Activated T-cell treated with anti-CD3 and anti-CD28 coated beads, Interleukin-2, amount 50 U/mL, for 72 hours (primary cell): ENCODE results near the gene FKBP9. TPM values are rescaled to one million over a fixed set of nuclear protein-coding genes. Genes with fewer than 3 reads are reported as not detected.
A peak's percentile ranks its signal among the peaks of the same experiment; 100 is the strongest.
"Not testable (repeated sequence)": the region's sequence is repeated elsewhere in the genome, so short reads cannot be mapped to it uniquely, and the experiment has no call there.

ENCODE experiments used
- ATAC-seq, 2 donors: fragments of 150-1000 bp; cut with Tn5 transposase; replicated peaks in 1 of 2; 2 replicates each; pipeline ENCODE4 v1.10.0; 2021; ENCODE audit warnings: moderate library complexity in 2 of 2, mild to moderate bottlenecking in 1 of 2
- DNase-seq, 2 donors: peaks; one replicate each; pipeline ENCODE4 v3.0.0; 2021 to 2022; ENCODE audit warnings: mixed read lengths in 1 of 2
- H3K27ac Mint-ChIP-seq: one replicate; pipeline ENCODE4 v1.8.0; 2022; ENCODE audit warnings: mild to moderate bottlenecking, moderate library complexity, mixed read lengths
- H3K27me3 Mint-ChIP-seq: one replicate; pipeline ENCODE4 v1.8.0; 2022; ENCODE audit warnings: low read depth, mixed read lengths
- H3K36me3 Mint-ChIP-seq, 2 donors: one replicate each; pipeline ENCODE4 v1.8.0; 2022; ENCODE audit warnings: mixed read lengths in 2 of 2, mild to moderate bottlenecking in 1 of 2; ENCODE audit not compliant: insufficient read depth in 2 of 2
- H3K4me1 Mint-ChIP-seq: one replicate; pipeline ENCODE4 v1.8.0; 2022; ENCODE audit warnings: low read depth, mixed read lengths
- H3K4me3 Mint-ChIP-seq, 2 donors: one replicate each; pipeline ENCODE4 v1.8.0; 2022; ENCODE audit warnings: mild to moderate bottlenecking in 2 of 2, mixed read lengths in 2 of 2, moderate library complexity in 2 of 2
- H3K9me3 Mint-ChIP-seq, 2 donors: one replicate each; pipeline ENCODE4 v1.8.0; 2022; ENCODE audit warnings: mixed read lengths in 2 of 2
- total RNA-seq, 2 donors: library from RNA; stranded (reverse); gene quantifications; one replicate each; pipeline ENCODE4 v1.2.3, GENCODE V29; 2022

Gene FKBP9
- total RNA-seq, 2 donors from 2014 or later, result 0.84 to 1.7 TPM

GRCh38 chr7:33003111-33003510, 45.9 kb downstream of the FKBP9 start:
- H3K9me3 Mint-ChIP-seq, H3K27ac Mint-ChIP-seq, DNase-seq, ATAC-seq, H3K36me3 Mint-ChIP-seq, H3K4me3 Mint-ChIP-seq: not testable (repeated sequence)
- H3K4me1 Mint-ChIP-seq, result peaks cover 13% of the 10 kb centered on the region
- H3K27me3 Mint-ChIP-seq, result peaks cover 15% of the 10 kb centered on the region

GRCh38 chr7:33004104-33004616, 46.9 kb downstream of the FKBP9 start:
- not testable (repeated sequence) for H3K4me1 Mint-ChIP-seq, H3K9me3 Mint-ChIP-seq, H3K4me3 Mint-ChIP-seq, H3K27me3 Mint-ChIP-seq, H3K36me3 Mint-ChIP-seq, DNase-seq, H3K27ac Mint-ChIP-seq
- ATAC-seq, result peak in 1 of 2 donors; percentile 17

- not testable (repeated sequence) for H3K27me3 Mint-ChIP-seq, H3K4me3 Mint-ChIP-seq, ATAC-seq, H3K9me3 Mint-ChIP-seq, DNase-seq, H3K4me1 Mint-ChIP-seq, H3K27ac Mint-ChIP-seq, H3K36me3 Mint-ChIP-seq
Measured at GRCh38 chr7:33005193-33005592, 48.0 kb downstream of the FKBP9 start.

GRCh38 chr7:33005690-33006089, 48.5 kb downstream of the FKBP9 start:
- H3K36me3 Mint-ChIP-seq, DNase-seq, H3K4me3 Mint-ChIP-seq, H3K27me3 Mint-ChIP-seq, ATAC-seq, H3K4me1 Mint-ChIP-seq, H3K9me3 Mint-ChIP-seq, H3K27ac Mint-ChIP-seq: not testable (repeated sequence)

GRCh38 chr7:33009734-33010133, 52.5 kb downstream of the FKBP9 start:
- H3K36me3 Mint-ChIP-seq, result peaks cover 9 to 28% of the 10 kb centered on the region in 2 donors
- DNase-seq (no peak), ATAC-seq (no peak)
- H3K4me3 Mint-ChIP-seq, result no peak overlapping the region
- H3K27me3 Mint-ChIP-seq, result no peaks in the 10 kb centered on the region
- no peaks in the 10 kb centered on the region for H3K4me1 Mint-ChIP-seq
- no peak overlapping the region for H3K27ac Mint-ChIP-seq
- no peaks in the 10 kb centered on the region for H3K9me3 Mint-ChIP-seq

GRCh38 chr7:33012364-33012763, 55.1 kb downstream of the FKBP9 start:
- peaks cover 9 to 35% of the 10 kb centered on the region in 2 donors for H3K36me3 Mint-ChIP-seq
- no peaks in the 10 kb centered on the region for H3K27me3 Mint-ChIP-seq
- H3K27ac Mint-ChIP-seq, result no peak overlapping the region
- no peaks in the 10 kb centered on the region for H3K9me3 Mint-ChIP-seq
- H3K4me3 Mint-ChIP-seq, result no peak overlapping the region
- ATAC-seq, result no peak
- no peak for DNase-seq
- no peaks in the 10 kb centered on the region for H3K4me1 Mint-ChIP-seq

- Mint-ChIP-seq H3K9me3 (no peaks in the 10 kb centered on the region), H3K27ac (no peak overlapping the region), H3K27me3 (no peaks in the 10 kb centered on the region), H3K4me3 (no peak overlapping the region), H3K4me1 (no peaks in the 10 kb centered on the region), H3K36me3 (no peaks in the 10 kb centered on the region)
- no peak for DNase-seq
- ATAC-seq, result no peak
Measured at GRCh38 chr7:33024189-33024757, 67.0 kb downstream of the FKBP9 start.

GRCh38 chr7:33035776-33036175, 78.5 kb downstream of the FKBP9 start:
- no peaks in the 10 kb centered on the region for H3K9me3 Mint-ChIP-seq
- H3K27ac Mint-ChIP-seq, result no peak overlapping the region
- H3K27me3 Mint-ChIP-seq, result no peaks in the 10 kb centered on the region
- H3K4me3 Mint-ChIP-seq, result no peak overlapping the region
- H3K36me3 Mint-ChIP-seq, result peaks cover 2 to 4% of the 10 kb centered on the region in 2 donors
- no peak for DNase-seq
- ATAC-seq, result no peak
- H3K4me1 Mint-ChIP-seq, result peaks cover 58% of the 10 kb centered on the region

GRCh38 chr7:33038639-33039038, 81.4 kb downstream of the FKBP9 start:
- H3K27me3 Mint-ChIP-seq, result no peaks in the 10 kb centered on the region
- H3K4me1 Mint-ChIP-seq, result peaks cover 74% of the 10 kb centered on the region
- no peak for ATAC-seq

GRCh38 chr7:33039257-33039902, 82.1 kb downstream of the FKBP9 start:
- H3K4me3 Mint-ChIP-seq, result peak overlapping the region; percentile 78 to 98
- DNase-seq, result no peak
- H3K4me1 Mint-ChIP-seq, result peaks cover 77% of the 10 kb centered on the region
- peak overlapping the region; percentile 94 for H3K27ac Mint-ChIP-seq
- no peaks in the 10 kb centered on the region for H3K9me3 Mint-ChIP-seq
- ATAC-seq, result peak in 1 of 2 donors; percentile 30
- H3K36me3 Mint-ChIP-seq, result peaks cover 2% of the 10 kb centered on the region in 2 donors
- no peaks in the 10 kb centered on the region for H3K27me3 Mint-ChIP-seq

More at GRCh38 chr7:33038639-33039038, 81.4 kb downstream of the FKBP9 start:
- H3K4me3 Mint-ChIP-seq, result peak overlapping the region; percentile 78 to 98
- peak overlapping the region; percentile 94 for H3K27ac Mint-ChIP-seq
- no peak for DNase-seq
- H3K9me3 Mint-ChIP-seq, result no peaks in the 10 kb centered on the region
- H3K36me3 Mint-ChIP-seq, result peaks cover 2% of the 10 kb centered on the region in 2 donors

- H3K27ac Mint-ChIP-seq, result peak overlapping the region; percentile 94
- no peaks in the 10 kb centered on the region for H3K36me3 Mint-ChIP-seq
- H3K27me3 Mint-ChIP-seq, result no peaks in the 10 kb centered on the region
- DNase-seq (no peak), ATAC-seq (no peak)
- H3K9me3 Mint-ChIP-seq, result no peaks in the 10 kb centered on the region
- peak overlapping the region; percentile 78 to 98 for H3K4me3 Mint-ChIP-seq
- H3K4me1 Mint-ChIP-seq, result peaks cover 77% of the 10 kb centered on the region
Measured at GRCh38 chr7:33039903-33040292, 82.7 kb downstream of the FKBP9 start.

GRCh38 chr7:33040803-33041516, 83.7 kb downstream of the FKBP9 start:
- Mint-ChIP-seq H3K4me1 (peaks cover 71% of the 10 kb centered on the region), H3K27me3 (no peaks in the 10 kb centered on the region), H3K9me3 (no peaks in the 10 kb centered on the region), H3K36me3 (no peaks in the 10 kb centered on the region), H3K27ac (peak overlapping the region; percentile 93), H3K4me3 (peak overlapping the region; percentile 72 to 95)
- DNase-seq, result peak; percentile 65 to 70
- ATAC-seq, result peak; percentile 99

- Mint-ChIP-seq H3K36me3 (no peaks in the 10 kb centered on the region), H3K27me3 (no peaks in the 10 kb centered on the region), H3K27ac (no peak overlapping the region), H3K4me1 (peaks cover 68% of the 10 kb centered on the region), H3K9me3 (no peaks in the 10 kb centered on the region), H3K4me3 (no peak overlapping the region)
- DNase-seq, result no peak
- no peak for ATAC-seq
Measured at GRCh38 chr7:33041631-33042428, 84.6 kb downstream of the FKBP9 start.
